Measurements from ENCODE around the gene TEPSIN.

GRCh38 chr17:81274471-81274855, 35.6 kb upstream of the TEPSIN start:
- TF ChIP-seq, protein P1, sequence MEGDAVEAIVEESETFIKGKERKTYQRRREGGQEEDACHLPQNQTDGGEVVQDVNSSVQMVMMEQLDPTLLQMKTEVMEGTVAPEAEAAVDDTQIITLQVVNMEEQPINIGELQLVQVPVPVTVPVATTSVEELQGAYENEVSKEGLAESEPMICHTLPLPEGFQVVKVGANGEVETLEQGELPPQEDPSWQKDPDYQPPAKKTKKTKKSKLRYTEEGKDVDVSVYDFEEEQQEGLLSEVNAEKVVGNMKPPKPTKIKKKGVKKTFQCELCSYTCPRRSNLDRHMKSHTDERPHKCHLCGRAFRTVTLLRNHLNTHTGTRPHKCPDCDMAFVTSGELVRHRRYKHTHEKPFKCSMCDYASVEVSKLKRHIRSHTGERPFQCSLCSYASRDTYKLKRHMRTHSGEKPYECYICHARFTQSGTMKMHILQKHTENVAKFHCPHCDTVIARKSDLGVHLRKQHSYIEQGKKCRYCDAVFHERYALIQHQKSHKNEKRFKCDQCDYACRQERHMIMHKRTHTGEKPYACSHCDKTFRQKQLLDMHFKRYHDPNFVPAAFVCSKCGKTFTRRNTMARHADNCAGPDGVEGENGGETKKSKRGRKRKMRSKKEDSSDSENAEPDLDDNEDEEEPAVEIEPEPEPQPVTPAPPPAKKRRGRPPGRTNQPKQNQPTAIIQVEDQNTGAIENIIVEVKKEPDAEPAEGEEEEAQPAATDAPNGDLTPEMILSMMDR (IDR thresholded peaks at IDR 0.05) = no peak
- TF ChIP-seq POLR2A (IDR thresholded peaks at IDR 0.05) = no peak
